GM19239 (cell line): ENCODE results near the gene ADAM10.
"Not testable (repeated sequence)": the region's sequence is repeated elsewhere in the genome, so short reads cannot be mapped to it uniquely, and the experiment has no call there.

ENCODE experiments used
- DNase-seq: peaks from one replicate; pipeline ENCODE4 v3.0.0; 2011; ENCODE audit warnings: low spot score; ENCODE audit not compliant: insufficient read length
- FAIRE-seq: peaks from 2 replicates; lab custom pipeline; 2011; peaks lifted over from hg19 to GRCh38; lab: Jason Lieb, UNC

ADAM10 gene

GRCh38 chr15:58749532-58750337 lies at the start of gene ADAM10:
ADAM10 (minus strand) TSS chr15:58749707; CDS start chr15:58749534, 173 bp downstream.
- DNase-seq (peak; percentile 93), FAIRE-seq (peak; percentile 95)

GRCh38 chr15:58797505-58797904 lies 48.0 kb upstream of the ADAM10 start:
- DNase-seq (no peak), FAIRE-seq (no peak)

GRCh38 chr15:58795825-58796224 lies 46.3 kb upstream of the ADAM10 start:
- FAIRE-seq (no peak), DNase-seq (no peak)

GRCh38 chr15:58793862-58794261 lies 44.4 kb upstream of the ADAM10 start:
- DNase-seq (no peak), FAIRE-seq (no peak)

- FAIRE-seq = no peak
These were observed 38.7 kb upstream of the ADAM10 start for GRCh38 chr15:58788056-58788710.

GRCh38 chr15:58785355-58785754 lies 35.8 kb upstream of the ADAM10 start:
- FAIRE-seq = no peak
- no peak for DNase-seq

More at GRCh38 chr15:58788056-58788710, 38.7 kb upstream of the ADAM10 start:
- no peak for DNase-seq

- DNase-seq (no peak), FAIRE-seq (no peak)
These were observed 30.0 kb upstream of the ADAM10 start for GRCh38 chr15:58779554-58779953.

- peak; percentile 83 for FAIRE-seq
- DNase-seq = no peak
These were observed 27.6 kb upstream of the ADAM10 start for GRCh38 chr15:58777107-58777506.

GRCh38 chr15:58775402-58775801 lies 25.9 kb upstream of the ADAM10 start:
- no peak for FAIRE-seq

GRCh38 chr15:58773024-58773423 lies 23.5 kb upstream of the ADAM10 start:
- DNase-seq (no peak), FAIRE-seq (no peak)

More at GRCh38 chr15:58775402-58775801, 25.9 kb upstream of the ADAM10 start:
- no peak for DNase-seq

- peak; percentile 40 for FAIRE-seq
- no peak for DNase-seq
These were observed 22.2 kb upstream of the ADAM10 start for GRCh38 chr15:58771621-58772250.

- DNase-seq = peak; percentile 88
- FAIRE-seq = peak; percentile 94
These were observed 21.5 kb upstream of the ADAM10 start, which contains the start of gene MINDY2 for GRCh38 chr15:58770857-58771620. MINDY2 (plus strand) TSS chr15:58771302; CDS start chr15:58771396, 94 bp downstream.

GRCh38 chr15:58770519-58770856 lies 21.0 kb upstream of the ADAM10 start:
- DNase-seq (no peak), FAIRE-seq (no peak)

- not testable (repeated sequence) for FAIRE-seq, DNase-seq
These were observed 19.1 kb upstream of the ADAM10 start for GRCh38 chr15:58768601-58769004.

- DNase-seq (no peak), FAIRE-seq (no peak)
These were observed 16.8 kb upstream of the ADAM10 start for GRCh38 chr15:58766290-58766689.

- DNase-seq (no peak), FAIRE-seq (no peak)
These were observed 15.0 kb upstream of the ADAM10 start for GRCh38 chr15:58764468-58764867.

- DNase-seq (no peak), FAIRE-seq (no peak)
These were observed 13.2 kb upstream of the ADAM10 start for GRCh38 chr15:58762731-58763130.

GRCh38 chr15:58762285-58762684 lies 12.8 kb upstream of the ADAM10 start:
- FAIRE-seq (no peak), DNase-seq (no peak)

GRCh38 chr15:58761010-58761388 lies 11.5 kb upstream of the ADAM10 start:
- no peak for FAIRE-seq

GRCh38 chr15:58760385-58761009 lies 11.0 kb upstream of the ADAM10 start:
- no peak for DNase-seq
- no peak for FAIRE-seq

More at GRCh38 chr15:58761010-58761388, 11.5 kb upstream of the ADAM10 start:
- DNase-seq = no peak
